Measurements from ENCODE around the gene ANKRA2.

ANKRA2 gene

GRCh38 chr5:73540192-73540591, 25.2 kb downstream of the ANKRA2 start:
- no peak for DNase-seq (ENCODE audit: low read depth in 1 of 2, low spot score in 1 of 2)
- TF ChIP-seq JUND (IDR thresholded peaks at IDR 0.05; ENCODE audit: low read depth): no peak
- in situ Hi-C loops (cut with HindIII; ENCODE audit: low pct_unique_long_range_greater_than_20kb, low sequenced_read_pairs): no loop called here

DNA sequence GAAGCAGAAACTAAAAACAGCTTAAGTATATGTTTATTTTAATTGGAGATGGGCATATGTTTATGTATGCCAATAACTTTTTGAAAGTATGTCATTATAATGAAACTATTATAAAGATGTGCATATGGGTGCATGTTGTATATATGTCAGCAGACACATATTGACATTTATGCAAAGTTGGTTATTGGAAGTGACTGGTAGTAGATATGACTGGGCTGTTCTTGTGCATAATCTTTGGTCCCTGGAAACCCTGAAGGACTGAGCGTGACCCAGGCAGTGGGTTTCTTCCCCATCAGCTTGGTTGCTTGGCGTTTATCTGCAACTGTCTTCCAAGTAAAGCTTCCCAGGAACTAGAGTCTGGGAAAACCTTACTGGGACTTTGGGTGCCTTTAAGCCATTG, 25.7 kb downstream of the ANKRA2 start:
- TF ChIP-seq JUND (IDR thresholded peaks at IDR 0.05; ENCODE audit: low read depth): no peak
- DNase-seq (ENCODE audit: low read depth in 1 of 2, low spot score in 1 of 2): no peak
- in situ Hi-C loops (cut with HindIII; ENCODE audit: low pct_unique_long_range_greater_than_20kb, low sequenced_read_pairs): no loop called here

GRCh38 chr5:73534971-73535370, 30.5 kb downstream of the ANKRA2 start:
- in situ Hi-C loops (cut with HindIII; ENCODE audit: low pct_unique_long_range_greater_than_20kb, low sequenced_read_pairs): no loop called here
- TF ChIP-seq JUND (IDR thresholded peaks at IDR 0.05; ENCODE audit: low read depth): no peak

DNA sequence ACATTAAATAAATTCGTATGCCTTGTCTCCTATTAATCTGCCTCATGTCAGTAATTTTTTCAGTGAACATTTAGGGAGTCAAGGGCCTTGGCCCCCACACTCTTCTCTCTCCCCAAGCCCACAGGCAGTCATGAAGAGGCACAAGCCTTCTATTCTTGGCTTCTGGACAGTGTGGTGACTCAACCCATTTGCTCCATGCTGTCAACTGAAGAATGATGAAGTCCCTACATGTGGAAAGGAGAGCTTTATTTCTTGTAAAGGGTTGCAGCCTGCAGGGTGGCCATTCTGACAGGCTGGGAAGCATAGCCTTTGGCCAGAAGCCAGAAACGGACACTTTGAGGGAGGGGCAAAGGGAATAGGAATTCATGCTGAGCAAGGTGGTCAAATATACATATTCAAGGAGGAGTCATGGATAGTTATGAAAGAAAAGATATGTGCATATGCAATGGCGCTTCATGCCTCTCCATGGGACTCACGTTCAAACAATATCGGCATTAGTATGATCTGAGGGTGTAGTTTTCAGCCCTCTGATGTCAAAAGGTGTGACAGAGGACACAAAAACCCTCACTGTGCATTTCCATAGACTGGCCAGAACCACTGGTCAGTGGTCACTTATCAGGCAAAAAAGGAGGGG, 31.3 kb downstream of the ANKRA2 start:
- no peak for DNase-seq (ENCODE audit: low read depth in 1 of 2, low spot score in 1 of 2)
- in situ Hi-C loops (cut with HindIII; ENCODE audit: low pct_unique_long_range_greater_than_20kb, low sequenced_read_pairs): no loop called here
- no peak for TF ChIP-seq JUND (IDR thresholded peaks at IDR 0.05; ENCODE audit: low read depth)

More at GRCh38 chr5:73534971-73535370, 30.5 kb downstream of the ANKRA2 start:
- DNase-seq (ENCODE audit: low read depth in 1 of 2, low spot score in 1 of 2): no peak

GRCh38 chr5:73532195-73532594, 33.2 kb downstream of the ANKRA2 start:
- in situ Hi-C loops (cut with HindIII; ENCODE audit: low pct_unique_long_range_greater_than_20kb, low sequenced_read_pairs): no loop called here
- no peak for TF ChIP-seq JUND (IDR thresholded peaks at IDR 0.05; ENCODE audit: low read depth)
- DNase-seq (ENCODE audit: low read depth in 1 of 2, low spot score in 1 of 2): no peak

GRCh38 chr5:73531356-73531755, 34.1 kb downstream of the ANKRA2 start:
- in situ Hi-C loops (cut with HindIII; ENCODE audit: low pct_unique_long_range_greater_than_20kb, low sequenced_read_pairs): no loop called here
- TF ChIP-seq JUND (IDR thresholded peaks at IDR 0.05; ENCODE audit: low read depth): no peak
- DNase-seq (ENCODE audit: low read depth in 1 of 2, low spot score in 1 of 2): no peak

DNA sequence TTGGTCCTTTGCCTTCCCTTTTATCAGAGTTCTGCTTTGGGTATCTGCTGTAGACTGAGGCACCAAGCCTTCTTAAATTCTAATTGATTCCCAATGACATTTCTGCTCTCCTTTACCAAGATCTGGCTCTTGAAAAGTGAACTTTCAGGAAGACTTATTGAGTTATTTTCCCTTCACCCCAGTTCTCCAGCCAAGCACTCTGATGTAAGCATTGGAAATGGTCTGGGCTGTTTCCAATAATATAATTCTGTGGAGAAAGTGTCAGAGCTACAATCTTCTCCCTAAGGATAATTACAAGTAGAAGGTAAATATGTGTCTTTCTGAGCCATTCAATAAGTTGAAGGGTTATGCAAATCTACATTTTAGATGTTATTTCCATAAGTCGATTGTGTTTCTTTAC, 36.4 kb downstream of the ANKRA2 start:
- DNase-seq (ENCODE audit: low read depth in 1 of 2, low spot score in 1 of 2): no peak
- TF ChIP-seq JUND (IDR thresholded peaks at IDR 0.05; ENCODE audit: low read depth): no peak
- in situ Hi-C loops (cut with HindIII; ENCODE audit: low pct_unique_long_range_greater_than_20kb, low sequenced_read_pairs): no loop called here

DNA sequence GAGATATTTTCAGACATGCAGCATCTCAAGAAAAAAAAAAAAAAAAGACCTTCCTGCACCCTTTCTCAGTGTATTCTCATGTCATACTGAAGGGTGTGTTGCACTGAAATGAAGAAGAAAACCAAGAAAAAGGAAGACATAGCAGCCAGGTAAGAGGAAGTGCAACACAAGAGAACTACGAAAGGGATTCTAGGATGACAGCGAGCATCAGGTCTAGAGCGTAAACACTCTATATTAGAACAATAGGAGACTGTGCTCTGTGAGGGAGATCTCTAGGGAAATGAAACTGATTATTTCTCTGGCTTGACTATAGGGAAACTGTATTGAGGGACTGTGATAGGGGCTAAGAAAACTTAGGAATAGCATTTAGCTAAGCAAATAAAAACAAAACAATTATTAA, 37.2 kb downstream of the ANKRA2 start:
- no peak for TF ChIP-seq JUND (IDR thresholded peaks at IDR 0.05; ENCODE audit: low read depth)
- no peak for DNase-seq (ENCODE audit: low read depth in 1 of 2, low spot score in 1 of 2)
- in situ Hi-C loops (cut with HindIII; ENCODE audit: low pct_unique_long_range_greater_than_20kb, low sequenced_read_pairs): no loop called here

GRCh38 chr5:73525606-73526203, 39.7 kb downstream of the ANKRA2 start:
- no peak for DNase-seq (ENCODE audit: low read depth in 1 of 2, low spot score in 1 of 2)
- no peak for TF ChIP-seq JUND (IDR thresholded peaks at IDR 0.05; ENCODE audit: low read depth)
- in situ Hi-C loops (cut with HindIII; ENCODE audit: low pct_unique_long_range_greater_than_20kb, low sequenced_read_pairs): no loop called here

- in situ Hi-C loops (cut with HindIII; ENCODE audit: low pct_unique_long_range_greater_than_20kb, low sequenced_read_pairs): no loop called here
- DNase-seq (ENCODE audit: low read depth in 1 of 2, low spot score in 1 of 2): no peak
- TF ChIP-seq JUND (IDR thresholded peaks at IDR 0.05; ENCODE audit: low read depth): no peak
Observed at GRCh38 chr5:73523861-73524260, 41.6 kb downstream of the ANKRA2 start.

GRCh38 chr5:73522989-73523388, 42.5 kb downstream of the ANKRA2 start:
- in situ Hi-C loops (cut with HindIII; ENCODE audit: low pct_unique_long_range_greater_than_20kb, low sequenced_read_pairs): no loop called here
- TF ChIP-seq JUND (IDR thresholded peaks at IDR 0.05; ENCODE audit: low read depth): no peak

GRCh38 chr5:73519531-73520283, 45.7 kb downstream of the ANKRA2 start:
- peak; percentile 74 to 91 for DNase-seq (ENCODE audit: low read depth in 1 of 2, low spot score in 1 of 2)
- no peak for TF ChIP-seq JUND (IDR thresholded peaks at IDR 0.05; ENCODE audit: low read depth)
- in situ Hi-C loops (cut with HindIII; ENCODE audit: low pct_unique_long_range_greater_than_20kb, low sequenced_read_pairs): no loop called here

More at GRCh38 chr5:73522989-73523388, 42.5 kb downstream of the ANKRA2 start:
- DNase-seq (ENCODE audit: low read depth in 1 of 2, low spot score in 1 of 2): peak in 1 of 2 experiments; percentile 68

DNA sequence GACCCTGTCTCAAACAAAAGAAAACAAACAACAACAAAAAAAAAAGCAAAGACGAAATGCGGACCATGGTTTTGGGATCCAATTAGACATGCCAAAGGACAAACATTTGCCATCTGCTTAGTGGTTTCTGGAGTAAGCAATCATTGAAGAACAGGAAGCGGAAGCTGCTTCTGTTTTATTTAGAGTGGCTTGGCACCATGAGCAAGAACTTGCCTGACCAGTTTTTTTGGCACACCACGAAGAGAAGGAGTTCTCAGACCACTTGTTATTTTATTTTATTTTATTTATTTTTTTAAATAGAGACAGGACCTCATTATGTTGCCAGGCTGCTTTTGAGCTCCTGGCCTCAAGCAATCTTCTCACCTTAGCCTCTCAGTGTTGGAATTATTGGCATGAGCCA, 50.2 kb downstream of the ANKRA2 start:
- in situ Hi-C loops (cut with HindIII; ENCODE audit: low pct_unique_long_range_greater_than_20kb, low sequenced_read_pairs): no loop called here
- peak; percentile 51 to 91 for DNase-seq (ENCODE audit: low read depth in 1 of 2, low spot score in 1 of 2)
- TF ChIP-seq JUND (IDR thresholded peaks at IDR 0.05; ENCODE audit: low read depth): no peak
